GM21515 (cell line): ENCODE measurements around the gene BBS9.
A peak's percentile ranks its signal among the peaks of the same experiment; 100 is the strongest.
"Not testable (repeated sequence)": the region's sequence is repeated elsewhere in the genome, so short reads cannot be mapped to it uniquely, and the experiment has no call there.

Experiments
- ATAC-seq: cut with Tn5 transposase; IDR thresholded peaks from one replicate; pipeline ENCODE4 v1.9.1; 2021; ENCODE audit not compliant: unreplicated experiment

The BBS9 gene

DNA sequence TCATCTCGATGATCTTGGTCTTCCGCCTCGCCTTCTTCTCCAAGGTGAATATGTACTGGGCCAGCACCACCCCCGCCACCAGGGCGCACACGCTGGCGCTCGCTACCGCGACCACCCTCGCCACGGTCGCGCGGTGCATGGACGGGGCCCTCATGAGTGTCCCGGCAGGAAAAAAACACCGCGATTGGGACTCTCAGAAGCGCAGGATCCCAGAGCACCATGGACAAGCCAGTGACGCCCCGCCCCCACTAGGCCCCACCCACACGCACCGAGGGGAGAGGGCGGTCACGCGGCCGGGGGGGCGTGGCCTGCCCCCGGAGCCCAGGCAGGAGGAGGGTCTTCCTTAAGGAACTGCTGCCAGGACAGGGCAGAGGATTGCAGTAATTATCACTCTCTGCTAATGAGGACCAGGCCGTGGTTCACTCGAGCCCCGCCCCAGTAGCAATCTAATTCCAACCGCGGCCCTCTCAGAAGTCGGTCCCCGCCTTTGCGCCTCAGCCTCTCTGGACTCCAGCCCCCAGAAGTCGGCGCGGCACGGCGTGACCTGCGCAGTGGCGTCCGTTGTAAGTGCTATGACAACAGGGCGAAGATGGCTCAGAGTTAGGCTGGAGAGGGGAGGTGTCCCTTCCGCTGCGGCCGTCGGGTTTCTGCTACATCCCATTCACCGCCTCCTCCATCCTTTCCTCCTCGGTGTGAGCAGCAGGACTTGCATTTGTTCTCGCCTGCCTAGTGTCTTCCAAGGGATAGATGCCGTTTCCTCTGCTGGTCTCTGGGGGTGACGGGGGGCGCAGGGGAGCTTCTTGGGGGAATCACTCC is at the start of gene BBS9:
TSS of gene BBS9 (plus strand) at position 575 of the 816 bp plus-strand sequence. CDS start 16,689 bp downstream, outside the sequence.
- ATAC-seq = peak; percentile 100

DNA sequence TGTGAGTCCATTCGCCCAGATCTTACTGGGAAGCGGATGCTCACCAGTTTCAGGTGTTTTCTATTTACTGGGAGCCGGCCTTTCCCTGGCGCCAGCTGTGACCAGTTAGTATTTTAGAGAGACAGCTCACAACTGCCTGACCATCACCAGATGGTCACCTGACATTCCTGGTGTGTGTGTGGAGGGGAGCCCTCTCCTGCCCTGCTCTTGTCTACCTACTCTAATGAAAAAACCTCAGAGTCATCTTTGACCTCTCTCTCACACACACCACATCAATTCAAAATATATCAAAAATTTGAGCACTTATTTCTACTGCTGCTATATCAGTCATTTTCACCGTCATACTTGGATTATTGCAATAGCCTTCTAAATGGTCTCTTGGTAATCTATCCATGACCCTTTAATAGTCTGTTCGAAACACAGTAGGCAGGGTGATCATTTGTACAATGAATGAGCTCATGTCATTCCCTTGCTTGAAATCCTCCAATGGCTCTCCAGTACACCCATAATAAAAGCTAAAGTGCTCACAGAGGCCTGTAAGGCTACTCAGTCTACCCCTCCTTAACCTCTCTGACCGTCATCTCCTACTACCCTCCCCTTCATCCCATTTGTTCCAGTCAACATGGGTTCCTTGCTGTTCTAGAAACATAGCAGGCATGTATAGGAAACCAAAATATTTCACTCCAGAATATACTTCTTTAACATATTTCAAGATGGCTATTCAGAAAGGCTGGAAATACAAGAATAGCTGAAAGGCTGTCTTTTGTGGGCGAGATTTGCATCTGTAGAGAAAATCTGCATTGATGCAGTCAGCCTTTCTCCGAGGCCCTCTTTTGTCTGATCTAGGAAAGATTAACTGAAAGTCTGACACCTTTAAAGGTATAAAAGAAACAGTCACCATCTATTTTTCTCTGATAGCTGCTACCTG is 49.3 kb upstream of the BBS9 start:
- no peak for ATAC-seq

DNA sequence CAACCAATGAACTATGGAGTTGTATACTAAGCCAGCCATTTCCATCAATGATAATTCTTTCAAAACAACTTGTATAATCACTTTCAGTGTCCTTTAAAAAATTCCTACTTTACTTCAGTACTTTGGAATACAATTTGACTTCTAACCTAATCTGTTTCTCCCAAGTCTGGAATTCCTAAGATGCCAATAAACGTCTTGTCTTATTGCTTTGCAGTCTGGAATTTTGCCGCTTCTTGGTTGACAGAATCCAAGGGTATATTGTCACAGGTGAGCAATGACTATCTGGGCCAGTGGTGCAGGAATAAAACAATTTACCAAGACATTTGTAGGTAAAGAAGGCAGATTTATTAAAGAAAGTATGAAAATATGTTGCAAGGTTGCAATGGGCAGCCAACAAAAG is 42.0 kb upstream of the BBS9 start:
- no peak for ATAC-seq

DNA sequence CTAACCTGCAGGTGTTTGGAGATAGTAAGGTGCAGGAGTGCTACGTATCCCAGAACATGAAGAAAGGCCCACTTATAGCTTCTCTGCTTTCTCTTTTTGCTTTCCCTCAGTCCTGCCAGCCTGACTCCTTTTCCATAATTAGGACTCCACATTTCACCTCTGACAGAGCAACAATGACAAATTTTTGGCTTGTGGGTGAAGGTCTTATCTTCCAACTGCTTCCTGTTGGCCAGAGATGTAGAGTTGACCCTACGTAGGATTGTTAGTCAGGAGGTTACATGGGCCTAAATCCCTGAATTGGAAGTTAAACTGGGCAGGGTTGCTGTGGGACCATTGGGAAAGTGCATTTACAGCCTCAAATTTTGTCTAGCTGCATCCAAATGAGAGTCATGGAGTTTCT is 41.5 kb upstream of the BBS9 start:
- ATAC-seq = no peak

DNA sequence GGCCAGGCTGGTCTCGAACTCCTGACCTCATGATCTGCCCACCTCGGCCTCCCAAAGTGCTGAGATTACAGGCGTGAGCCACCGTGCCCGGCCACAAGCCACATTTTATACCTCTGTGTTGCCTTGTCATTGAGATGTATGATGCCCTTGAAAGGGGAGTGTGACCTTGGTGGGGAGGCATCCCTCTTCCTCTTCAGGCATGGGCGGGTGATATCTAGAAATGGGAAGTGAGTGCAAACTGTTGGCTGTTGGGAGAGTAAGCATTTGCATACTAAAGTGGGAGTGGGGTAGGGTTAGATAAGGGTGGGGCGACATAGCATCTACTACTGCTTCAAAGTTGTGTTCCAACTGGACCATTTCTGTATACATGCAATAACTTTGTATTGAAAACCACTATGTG is 40.2 kb upstream of the BBS9 start:
- ATAC-seq = no peak

DNA sequence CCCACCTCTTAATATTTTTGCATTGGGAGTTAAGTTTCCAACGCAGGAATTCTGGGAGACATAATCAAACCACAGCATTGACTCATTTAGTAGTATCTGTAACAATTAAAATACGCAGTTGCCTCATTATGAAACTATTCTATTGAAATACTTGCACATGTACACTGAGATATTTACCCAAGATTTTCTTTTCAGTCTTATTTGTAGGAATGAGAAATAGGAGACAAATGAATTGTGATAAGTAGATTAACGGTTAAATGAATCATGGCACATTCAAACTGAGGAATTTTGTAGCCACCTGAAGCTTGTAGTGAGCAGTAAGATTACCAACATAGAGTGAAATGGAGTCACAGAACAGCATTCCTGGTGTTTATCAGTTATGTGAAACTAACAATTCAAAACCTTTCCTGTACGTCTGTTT is 38.2 kb upstream of the BBS9 start:
- ATAC-seq = no peak

DNA sequence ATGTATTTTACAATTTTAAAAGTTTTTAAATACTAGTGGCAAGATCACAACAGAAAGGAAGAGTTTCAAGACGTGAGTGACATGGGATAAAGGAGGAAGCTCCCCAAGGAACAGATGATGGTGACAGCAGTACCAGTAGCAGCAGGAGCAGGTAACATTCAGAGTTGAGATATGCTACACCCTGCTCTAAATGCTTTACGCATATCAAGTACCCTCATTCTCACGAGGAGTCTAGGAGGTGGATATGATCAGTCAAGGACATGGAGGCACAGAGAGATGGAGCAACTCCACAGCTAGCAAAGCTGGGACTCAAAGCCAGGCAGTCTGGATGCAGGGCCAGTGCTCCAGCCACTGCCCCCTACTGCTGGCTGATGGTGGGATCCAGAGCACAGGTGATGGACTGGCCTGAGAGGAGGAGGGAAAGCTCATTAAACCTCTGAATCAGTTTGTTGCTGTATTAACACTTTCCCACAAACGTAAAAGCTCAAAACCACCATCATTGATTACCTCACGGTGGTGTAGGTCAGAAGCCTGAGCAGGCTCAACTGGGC is 37.6 kb upstream of the BBS9 start:
- no peak for ATAC-seq

DNA sequence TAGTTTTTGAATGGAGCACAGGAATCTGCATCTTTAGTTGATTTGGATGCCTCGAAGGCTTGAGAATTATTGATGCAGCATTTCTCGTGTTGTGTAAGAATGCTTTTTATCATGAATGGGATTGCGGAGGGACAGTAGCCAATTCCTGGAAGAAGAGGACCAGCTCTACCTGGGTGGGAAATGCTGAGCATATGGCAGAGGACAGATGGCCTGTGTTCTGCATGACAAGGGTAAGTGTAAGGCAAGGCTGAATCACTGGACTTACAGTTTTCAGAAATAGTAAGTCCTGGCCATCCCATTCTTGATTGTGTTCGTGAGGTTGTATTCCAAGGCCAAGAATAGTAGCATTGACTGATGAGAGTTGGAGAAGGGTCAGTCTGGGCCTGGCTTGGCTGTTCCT is 36.1 kb upstream of the BBS9 start:
- no peak for ATAC-seq

DNA sequence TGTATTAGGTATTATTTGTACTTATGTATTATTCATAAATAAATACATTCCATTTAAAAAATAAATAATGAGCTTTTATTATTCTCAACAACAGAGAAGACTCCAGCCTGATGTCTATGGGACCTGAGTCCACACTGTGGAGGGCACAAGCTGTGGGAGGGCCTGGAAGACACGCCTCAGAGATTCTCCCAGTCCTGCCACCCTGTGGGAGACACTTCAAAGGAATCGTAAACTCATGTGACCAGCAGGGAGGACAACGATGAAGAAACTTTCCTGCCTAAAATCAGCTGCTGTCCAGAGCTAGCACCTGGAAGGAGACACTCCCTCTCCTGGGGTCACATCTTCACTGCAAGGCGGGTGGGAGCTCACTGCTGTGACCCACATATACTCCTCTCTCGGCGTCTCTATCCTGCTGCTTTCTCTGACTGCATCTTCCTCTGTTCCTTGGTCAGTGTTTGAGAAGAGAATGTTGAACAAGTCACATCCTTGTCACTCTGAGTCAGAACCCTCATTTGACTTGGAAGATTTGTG is 34.6 kb upstream of the BBS9 start:
- not testable (repeated sequence) for ATAC-seq

DNA sequence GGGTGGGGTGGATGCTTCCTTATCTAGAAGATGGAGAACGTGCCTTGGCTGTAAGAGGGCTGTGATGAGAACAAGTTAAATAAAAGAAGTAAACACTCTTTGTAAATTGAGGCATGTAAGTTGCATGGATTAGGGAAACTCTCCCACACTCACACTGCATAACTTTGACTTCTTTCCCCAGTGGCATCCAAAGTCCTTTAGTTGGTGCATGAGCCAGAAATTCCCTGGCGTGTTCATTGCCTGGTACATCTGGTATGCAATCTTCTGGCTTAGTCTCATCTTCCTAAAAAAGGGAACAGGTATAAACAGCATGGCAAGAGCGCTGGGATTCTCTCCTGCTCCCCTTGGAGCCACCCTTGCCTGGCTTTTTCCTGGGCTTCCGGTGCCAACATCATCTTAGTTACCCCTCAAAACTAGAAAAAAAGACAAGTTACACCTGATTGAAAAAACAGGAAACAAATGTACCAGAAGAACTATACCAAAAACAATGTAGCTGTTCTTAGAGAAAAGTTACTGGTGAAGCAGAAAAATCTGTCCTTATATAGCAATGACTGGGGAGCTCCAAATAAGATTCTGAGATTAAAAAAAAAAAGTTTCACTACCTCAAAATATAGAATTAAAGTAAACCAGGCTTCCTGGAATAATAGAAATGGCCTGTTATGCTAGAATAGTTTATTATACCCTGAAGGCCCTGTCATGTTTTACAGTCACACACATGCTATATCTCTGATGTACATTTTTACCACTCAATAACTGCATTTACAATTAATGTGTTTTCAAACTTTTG is 30.0 kb upstream of the BBS9 start:
- ATAC-seq = no peak

DNA sequence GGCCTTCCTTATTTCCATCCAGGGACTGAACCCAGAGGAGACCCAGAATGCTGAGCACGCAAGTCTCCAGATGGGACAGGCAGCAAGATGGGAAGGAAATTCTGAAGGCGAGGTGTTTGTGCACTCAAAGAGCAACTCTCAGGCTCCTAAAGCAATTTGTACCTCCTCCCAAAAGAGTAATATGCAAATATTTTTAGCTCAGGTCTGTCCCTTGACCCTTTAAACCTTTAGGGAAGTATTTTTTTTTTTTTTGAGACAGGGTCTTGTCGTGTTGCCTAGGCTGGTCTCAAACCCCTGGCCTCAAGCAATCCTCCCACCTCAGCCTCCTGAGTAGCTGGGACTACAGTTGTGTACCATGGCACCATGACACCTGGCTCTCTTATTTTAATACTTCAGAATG is 28.6 kb upstream of the BBS9 start:
- ATAC-seq = no peak

DNA sequence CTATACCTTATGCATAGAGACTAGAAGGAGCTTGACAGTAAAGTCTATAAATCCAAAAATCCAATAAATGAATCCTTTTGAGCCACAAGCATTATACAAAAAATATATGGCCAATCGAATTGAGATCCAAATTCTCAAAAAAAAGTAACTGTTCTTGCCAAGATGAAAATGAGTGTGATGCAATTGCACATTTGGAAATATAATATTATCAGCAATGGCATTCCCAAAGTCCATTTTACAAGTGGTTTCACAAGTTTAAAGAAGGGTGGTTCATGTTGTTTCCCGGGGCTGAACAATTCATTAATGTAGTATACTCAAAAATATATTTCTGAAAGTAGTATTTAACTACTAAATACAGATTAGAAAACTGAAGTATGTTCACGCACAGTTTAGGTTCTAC is 27.5 kb upstream of the BBS9 start:
- ATAC-seq = no peak

DNA sequence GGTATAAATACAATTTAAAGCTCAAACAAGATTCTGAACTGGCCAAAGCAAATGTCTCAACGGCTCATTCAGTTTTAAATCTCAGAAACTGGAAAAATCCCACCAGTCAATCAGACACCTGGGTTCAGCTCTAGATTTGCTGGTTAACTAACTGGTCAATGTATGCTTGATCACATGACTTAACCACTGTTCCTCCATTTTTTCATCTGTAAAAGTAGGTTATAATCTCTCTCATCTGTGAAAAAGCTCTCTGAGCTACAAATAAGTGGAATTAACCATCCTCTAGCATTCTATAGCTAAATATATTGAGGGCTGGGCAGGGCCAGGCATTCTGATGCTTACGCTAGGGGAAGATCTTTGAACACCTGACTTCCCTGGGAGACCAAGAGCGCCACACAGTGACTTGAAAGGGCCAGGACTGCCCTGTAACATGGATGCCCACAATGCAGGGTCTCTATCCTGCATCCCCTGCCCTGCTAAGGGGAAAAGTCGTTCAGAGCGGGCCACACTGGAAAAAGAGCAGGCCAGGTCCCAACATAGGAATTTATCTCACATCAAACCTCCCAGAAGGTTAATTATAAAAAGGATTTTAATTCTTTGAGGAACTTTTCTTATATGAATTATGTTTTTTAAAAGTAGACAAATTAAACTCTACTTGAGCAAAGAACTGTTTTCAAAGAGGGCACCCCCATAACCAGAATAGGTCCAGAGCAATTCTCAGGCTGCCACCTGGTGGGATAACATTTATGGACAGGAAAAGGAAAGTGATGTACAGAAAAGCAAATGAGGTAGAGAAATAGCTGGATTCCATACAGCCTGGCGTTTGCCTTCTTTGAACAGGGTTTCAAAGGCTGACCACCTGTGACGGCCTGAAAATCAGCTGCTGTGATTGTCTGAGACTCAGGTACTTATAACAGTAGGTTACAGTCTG is 22.0 kb upstream of the BBS9 start:
- peak; percentile 40 for ATAC-seq

DNA sequence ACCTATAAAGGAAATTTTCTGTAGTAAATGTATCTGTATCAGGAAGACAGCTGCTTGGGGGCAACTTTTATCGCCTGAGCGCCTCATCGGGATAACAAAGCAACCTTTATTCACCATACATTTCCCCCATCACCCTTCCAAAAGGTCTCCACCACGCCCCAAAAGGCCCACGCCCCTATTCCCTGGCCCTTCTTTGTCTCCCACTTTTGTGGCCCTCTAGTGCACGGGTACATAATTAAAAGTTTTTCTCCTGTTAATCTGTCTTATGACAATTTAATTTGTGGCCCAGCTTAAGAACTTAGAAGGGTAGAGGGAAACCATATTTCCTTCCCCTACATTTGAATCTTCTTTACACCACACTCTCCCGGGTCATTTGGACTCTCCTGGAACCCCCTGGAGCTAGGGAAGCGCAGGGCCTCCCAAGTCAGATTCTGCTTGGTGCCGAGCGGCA is 20.8 kb upstream of the BBS9 start:
- peak; percentile 14 for ATAC-seq

DNA sequence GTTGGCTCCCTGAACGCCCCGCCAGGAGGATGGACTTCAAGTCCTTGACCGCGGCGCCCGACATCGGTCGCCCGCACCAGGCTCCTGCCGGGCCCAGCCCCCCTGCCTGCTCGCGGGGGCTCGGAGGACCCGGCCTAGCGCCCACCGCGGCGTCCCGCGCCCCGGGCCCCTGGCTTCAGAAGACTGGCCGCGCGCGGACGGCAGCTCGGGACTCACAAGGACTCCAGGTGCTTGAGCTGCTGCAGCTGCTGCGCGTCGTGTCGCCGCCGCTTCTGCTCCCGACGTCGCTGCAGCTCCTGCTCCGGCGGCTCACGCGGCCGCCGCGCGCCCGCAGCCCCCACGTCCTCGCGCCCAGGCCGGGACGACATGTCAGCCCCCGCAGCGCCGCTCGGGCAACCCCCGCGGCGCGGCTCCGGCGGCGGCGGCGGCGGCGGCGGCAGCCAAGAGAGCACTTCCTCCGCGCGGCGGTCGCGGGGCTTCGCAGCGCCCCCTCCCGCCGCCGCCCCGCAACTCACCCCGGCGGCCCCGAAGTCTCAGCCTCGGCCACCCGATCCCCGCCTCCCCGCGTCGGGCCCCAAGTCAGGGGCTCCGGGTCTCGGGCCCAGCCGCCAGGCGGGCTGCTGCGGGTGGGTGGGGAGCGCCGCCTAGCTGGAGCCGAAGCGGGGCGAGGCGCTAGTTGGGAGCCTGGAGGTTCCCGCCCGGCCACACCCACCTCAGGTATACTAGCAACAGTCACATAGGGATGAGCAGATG is 20.2 kb upstream of the BBS9 start, which contains the start of gene RP9:
TSS of gene RP9 (minus strand) at position 400 of the 753 bp plus-strand sequence. CDS start at position 368, 32 bp downstream.
- ATAC-seq = peak; percentile 90

DNA sequence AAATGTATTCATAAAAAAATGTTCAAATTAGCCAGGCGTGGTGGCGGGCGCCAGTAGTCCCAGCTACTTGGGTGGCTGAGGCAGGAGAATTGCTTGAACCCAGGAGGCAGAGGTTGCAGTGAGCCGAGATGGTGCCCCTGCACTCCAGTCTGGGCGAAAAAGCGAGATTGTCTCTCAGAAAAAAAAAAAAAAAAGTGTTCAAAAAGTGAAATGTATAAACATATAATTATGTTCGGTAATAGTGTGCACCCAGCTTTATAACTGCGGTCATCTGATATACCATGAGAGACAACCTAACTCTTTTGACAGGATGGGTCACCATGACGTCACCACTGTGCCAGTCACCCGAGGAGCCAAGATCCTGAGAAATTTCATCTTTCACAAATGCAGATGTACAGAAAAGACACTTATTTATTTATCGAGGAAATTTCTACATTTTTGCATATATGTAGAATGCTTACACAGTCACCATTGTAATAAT is 19.6 kb upstream of the BBS9 start:
- ATAC-seq = no peak

DNA sequence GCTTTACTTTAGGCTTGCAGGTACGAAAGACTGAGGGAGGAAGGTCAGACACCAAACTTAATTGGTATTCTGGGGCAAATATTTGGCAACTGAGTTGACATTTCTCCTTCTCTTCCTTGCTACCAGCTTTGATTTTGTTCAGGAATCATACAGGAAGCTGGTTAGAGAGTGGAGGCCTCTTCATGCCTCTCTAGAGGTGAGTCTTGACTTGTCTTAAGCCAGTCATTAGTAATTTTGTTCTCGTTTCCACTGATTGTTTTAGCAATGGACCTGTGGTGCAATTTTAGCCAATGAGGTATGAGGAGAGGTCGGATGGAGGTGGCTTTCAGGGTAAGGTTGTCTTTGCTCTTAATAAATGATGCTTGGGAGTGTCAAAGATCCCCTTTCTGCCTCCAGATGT is 17.8 kb upstream of the BBS9 start:
- no peak for ATAC-seq

DNA sequence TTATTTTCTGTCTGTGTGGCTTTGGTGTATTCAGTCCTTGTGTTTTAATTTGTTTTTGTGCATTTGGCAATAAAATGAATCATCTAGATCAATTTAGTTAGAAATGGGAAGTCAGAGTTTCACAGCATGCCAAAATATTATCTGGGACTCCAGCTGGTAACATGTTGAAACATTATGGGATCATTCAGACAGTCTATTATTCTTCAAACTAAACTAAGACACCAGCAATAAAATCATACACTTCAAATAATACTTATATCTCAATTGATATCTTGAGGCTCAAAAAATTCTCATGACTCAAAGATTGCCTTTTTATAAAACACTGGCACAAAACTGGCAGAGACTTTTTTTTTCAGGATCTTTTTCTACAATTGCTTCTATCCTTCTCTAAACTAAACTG is 14.4 kb upstream of the BBS9 start:
- no peak for ATAC-seq
